Endothelial cell of umbilical vein (primary cell): ENCODE data around the gene KRTAP2-3. TPM values are rescaled to one million over a fixed set of nuclear protein-coding genes. Genes with fewer than 3 reads are reported as not detected.
"Not testable (repeated sequence)": the region's sequence is repeated elsewhere in the genome, so short reads cannot be mapped to it uniquely, and the experiment has no call there.

Experiments
- BruUV-seq: library from RNA; stranded (reverse); fragments of 400-500 nt; replicated peaks from 2 replicates; lab custom pipeline; 2021; lab: Mats Ljungman, UMichigan
- CTCF ChIA-PET: fragments of 300-600, 350-600 bp; sonication (Branson Sonifier 250); formaldehyde crosslinking; loops from one replicate; lab custom pipeline; 2021; ENCODE audit warnings: antibody characterized with exemption, inconsistent platforms; lab: Charles Lee
- POLR2A ChIA-PET: fragments of 300-600, 350-600 bp; sonication (Branson Sonifier 250); formaldehyde crosslinking; loops from one replicate; lab custom pipeline; 2021; ENCODE audit warnings: antibody characterized with exemption, inconsistent platforms; lab: Charles Lee
- DNase-seq: peaks from one replicate; pipeline ENCODE4 v3.0.0-alpha.2; 2011; ENCODE audit warnings: low read depth, low spot score
- FAIRE-seq: peaks from 2 replicates; lab custom pipeline; 2011; peaks lifted over from hg19 to GRCh38; lab: Jason Lieb, UNC
- H2AFZ ChIP-seq: 2 replicates; pipeline ENCODE4 v1.6.0; 2012; ENCODE audit warnings: low read depth, low read length, control low read depth, inconsistent platforms
- H3K27ac ChIP-seq: 2 replicates; pipeline ENCODE4 v1.5.1; 2011; ENCODE audit warnings: low read depth, mild to moderate bottlenecking, control low read depth, low read length, moderate library complexity; ENCODE audit not compliant: insufficient read depth
- H3K27me3 ChIP-seq, 2 experiments: 2 replicates each; pipeline versions ENCODE4 v1.6.0 to v1.6.1; 2011; ENCODE audit warnings: low read length in 2 of 2, mixed read lengths in 1 of 2; ENCODE audit not compliant: control insufficient read depth in 2 of 2, insufficient read depth in 2 of 2
- H3K36me3 ChIP-seq, 2 experiments: 2 replicates in 1 of 2; 3 replicates in 1 of 2; pipeline ENCODE4 v1.5.1; 2011; ENCODE audit warnings: low read length in 2 of 2, mild to moderate bottlenecking in 1 of 2, moderate library complexity in 1 of 2; ENCODE audit not compliant: control insufficient read depth in 2 of 2, insufficient read depth in 2 of 2; ENCODE audit errors: extremely low read depth in 1 of 2
- H3K4me1 ChIP-seq: 3 replicates; pipeline ENCODE4 v1.5.1; 2011; ENCODE audit warnings: mild to moderate bottlenecking, low read length; ENCODE audit not compliant: control insufficient read depth, insufficient read depth; ENCODE audit errors: extremely low read depth
- H3K4me2 ChIP-seq: 2 replicates; pipeline ENCODE4 v1.6.1; 2011; ENCODE audit warnings: low read length, control low read depth, mixed read lengths; ENCODE audit not compliant: insufficient read depth
- H3K4me3 ChIP-seq, 3 experiments: fragments of 200-600 bp in 1 of 3; sonication (generic), shearing (Covaris generic) in 1 of 3; replicated peaks in 1 of 3; 2 replicates each; pipeline ENCODE4 v1.5.1; 2011 to 2016; ENCODE audit warnings: control low read depth in 3 of 3, low read length in 3 of 3, mild to moderate bottlenecking in 2 of 3, inconsistent platforms in 1 of 3, low read depth in 1 of 3, moderate library complexity in 1 of 3; ENCODE audit not compliant: insufficient read depth in 1 of 3
- H3K79me2 ChIP-seq: 2 replicates; pipeline ENCODE4 v1.6.0; 2012; ENCODE audit warnings: low read length, inconsistent platforms; ENCODE audit not compliant: control insufficient read depth, insufficient read depth
- H3K9ac ChIP-seq: replicated peaks from 2 replicates; pipeline ENCODE3; 2011; ENCODE audit warnings: low read length, control low read depth; ENCODE audit not compliant: insufficient read depth; ENCODE audit errors: extremely low read depth
- H3K9me1 ChIP-seq: replicated peaks from 3 replicates; pipeline ENCODE4 v1.6.0; 2011; ENCODE audit warnings: mild to moderate bottlenecking, low read length; ENCODE audit not compliant: control insufficient read depth, insufficient read depth; ENCODE audit errors: extremely low read depth
- H3K9me3 ChIP-seq: replicated peaks from 2 replicates; pipeline ENCODE4 v1.5.1; 2012; ENCODE audit warnings: low read length, inconsistent platforms; ENCODE audit not compliant: control insufficient read depth, insufficient read depth
- H4K20me1 ChIP-seq: replicated peaks from 2 replicates; pipeline ENCODE3; 2011; ENCODE audit warnings: mild to moderate bottlenecking, low read length; ENCODE audit not compliant: control insufficient read depth, insufficient read depth; ENCODE audit errors: extremely low read depth
- CTCF ChIP-seq, 2 donors: IDR thresholded peaks; 1 replicate in 1 of 2; 2 replicates in 1 of 2; pipeline ENCODE4 v1.5.1; 2011; ENCODE audit warnings: low read length in 2 of 2, mild to moderate bottlenecking in 2 of 2, moderate library complexity in 2 of 2, control low read depth in 1 of 2, inconsistent platforms in 1 of 2, low read depth in 1 of 2; ENCODE audit not compliant: insufficient read depth in 1 of 2; ENCODE audit errors: extremely low read depth in 1 of 2
- FOS ChIP-seq: IDR thresholded peaks from 2 replicates; pipeline ENCODE4 v1.6.1; 2011; ENCODE audit warnings: mild to moderate bottlenecking, low read length, moderate library complexity, borderline replicate concordance; ENCODE audit not compliant: insufficient read depth
- MAX ChIP-seq: IDR thresholded peaks from 2 replicates; pipeline ENCODE4 v1.6.1; 2011; ENCODE audit not compliant: insufficient read depth, insufficient read length
- POLR2A ChIP-seq: IDR thresholded peaks from 2 replicates; pipeline ENCODE4 v1.6.1; 2012; ENCODE audit warnings: low read depth, mild to moderate bottlenecking, control low read depth, low read length
- POLR2AphosphoS5 ChIP-seq: IDR thresholded peaks from 2 replicates; pipeline ENCODE4 v1.6.1; 2012; ENCODE audit warnings: low read depth, mild to moderate bottlenecking, control low read depth, low read length, moderate library complexity; ENCODE audit not compliant: insufficient read depth
- dilution Hi-C: fragments of 300-500 bp; cut with MboI; formaldehyde crosslinking; loops from one replicate; pipeline ENCODE4 v1.15.0; 2019; ENCODE audit warnings: low sequenced_read_pairs; ENCODE audit not compliant: extremely low pct_ligation_motif_present
- intact Hi-C: fragments of 100-400 bp; cut with micrococcal nuclease; formaldehyde crosslinking; loops from one replicate; pipeline ENCODE4 v1.10.0; 2022
- polyA plus RNA-seq, 4 experiments: library from polyadenylated mRNA; depleted of rRNA in 3 of 4; stranded (reverse) in 3 of 4; unstranded in 1 of 4; fragments of >200 nt; gene quantifications; 2 replicates each; pipeline versions ENCODE4 v1.2.1 to v1.2.3, GENCODE V29; 2011 to 2012; ENCODE audit warnings: missing spikeins in 1 of 4
- total RNA-seq: library from RNA; stranded (reverse); gene quantifications from 2 replicates; pipeline ENCODE4 v1.2.3, GENCODE V29; 2021

KRTAP2-3 gene
- total and polyA plus RNA-seq, 2 donors (not counting 3 experiments of a cell fraction or from before 2014, with no cell fraction given) = not detected

DNA sequence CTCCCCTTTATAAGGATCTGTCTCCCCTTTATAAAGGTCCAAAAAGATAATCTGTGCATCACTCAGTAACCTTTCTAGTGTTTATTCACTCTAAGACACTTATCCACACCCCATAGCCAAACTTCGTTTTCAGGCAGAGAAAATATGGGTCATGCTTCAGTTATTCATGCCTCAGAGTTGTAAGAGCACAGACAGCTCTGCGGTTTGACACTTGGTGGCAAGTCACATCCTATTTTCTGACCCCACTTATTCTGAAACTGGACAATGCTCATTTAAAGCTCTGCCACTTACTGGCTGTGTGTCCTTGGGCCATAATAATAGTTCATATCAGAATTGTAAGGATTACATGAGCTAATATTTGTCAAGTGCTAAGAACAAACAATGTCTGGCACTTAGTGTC lies 10.8 kb downstream of the KRTAP2-3 start:
- intact Hi-C loops = no loop called here
- Histone ChIP-seq H3K27ac (no peak overlapping the region), H4K20me1 (no peaks in the 10 kb centered on the region), H3K4me3 (no peak overlapping the region), H3K4me2 (no peak overlapping the region), H3K9me1 (no peaks in the 10 kb centered on the region), H3K27me3 (peaks cover 5 to 7% of the 10 kb centered on the region in 2 experiments), H3K4me1 (no peaks in the 10 kb centered on the region), H2AFZ (no peak overlapping the region), H3K36me3 (no peaks in the 10 kb centered on the region), H3K9me3 (no peaks in the 10 kb centered on the region), H3K9ac (no peak overlapping the region), H3K79me2 (no peaks in the 10 kb centered on the region)
- BruUV-seq = no TSS peak
- dilution Hi-C loops = no loop called here
- peak; percentile 52 for TF ChIP-seq FOS
- TF ChIP-seq MAX = no peak
- POLR2A ChIA-PET = no interaction called here
- FAIRE-seq = no peak
- no peak for DNase-seq
- CTCF ChIA-PET = no interaction called here

GRCh38 chr17:41048441-41048840 lies 11.5 kb downstream of the KRTAP2-3 start:
- no peaks in the 10 kb centered on the region for H3K4me1 ChIP-seq
- no peak overlapping the region for H3K4me2 ChIP-seq
- H3K79me2 ChIP-seq = no peaks in the 10 kb centered on the region
- no TSS peak for BruUV-seq
- H3K27me3 ChIP-seq = peaks cover 5 to 7% of the 10 kb centered on the region in 2 experiments
- dilution Hi-C loops = no loop called here
- intact Hi-C loops = no loop called here
- no peak overlapping the region for H3K9ac ChIP-seq
- no peak for TF ChIP-seq POLR2A
- no peak for TF ChIP-seq CTCF (IDR thresholded peaks at IDR 0.05; ENCODE audit: extremely low read depth in 1 of 2, insufficient read depth in 1 of 2, low read depth in 1 of 2, low read length in 2 of 2)
- no peak for TF ChIP-seq POLR2AphosphoS5
- no peak for TF ChIP-seq MAX
- DNase-seq = no peak
- H3K36me3 ChIP-seq = no peaks in the 10 kb centered on the region
- H3K27ac ChIP-seq = no peak overlapping the region
- ChIA-PET POLR2A (no interaction called here), CTCF (no interaction called here)
- H2AFZ ChIP-seq = no peak overlapping the region
- H3K9me3 ChIP-seq = no peaks in the 10 kb centered on the region
- H3K9me1 ChIP-seq = no peaks in the 10 kb centered on the region
- FAIRE-seq = no peak
- H4K20me1 ChIP-seq = no peaks in the 10 kb centered on the region
- H3K4me3 ChIP-seq = no peak overlapping the region

GRCh38 chr17:41046735-41047465 lies 13.0 kb downstream of the KRTAP2-3 start, which contains the start of gene KRTAP2-1:
TSS of gene KRTAP2-1 (minus strand) at chr17:41047316. CDS start at chr17:41047267, 49 bp downstream.
- H3K27me3 ChIP-seq, H3K79me2 ChIP-seq, H2AFZ ChIP-seq, dilution Hi-C loops, DNase-seq, H3K9me1 ChIP-seq, H4K20me1 ChIP-seq, H3K36me3 ChIP-seq, FAIRE-seq, H3K9me3 ChIP-seq, intact Hi-C loops, H3K4me1 ChIP-seq, POLR2A ChIA-PET, H3K4me3 ChIP-seq, H3K27ac ChIP-seq, BruUV-seq, H3K9ac ChIP-seq, H3K4me2 ChIP-seq: not testable (repeated sequence)
- CTCF ChIA-PET = interaction anchor here (1.3 kb wide), 1 partner anchor 30 kb away, joined by 4 read pairs; no protein-coding TSS in a partner anchor
